ENCODE measurements around the gene EME1.

EME1 gene

GRCh38 chr17:50348522-50349242 lies 24.3 kb upstream of the EME1 start:
- no peak for DNase-seq (ENCODE audit: low read depth, low spot score)

- DNase-seq (ENCODE audit: low read depth, low spot score): no peak
Measured at GRCh38 chr17:50349243-50349600, 23.8 kb upstream of the EME1 start.

- no peak for DNase-seq (ENCODE audit: low read depth, low spot score)
Measured at GRCh38 chr17:50350733-50351132, 22.3 kb upstream of the EME1 start.

GRCh38 chr17:50352072-50352692 lies 20.8 kb upstream of the EME1 start:
- no peak for DNase-seq (ENCODE audit: low read depth, low spot score)

GRCh38 chr17:50352693-50353599 lies 20.1 kb upstream of the EME1 start:
- DNase-seq (ENCODE audit: low read depth, low spot score): no peak

- no peak for DNase-seq (ENCODE audit: low read depth, low spot score)
Measured at GRCh38 chr17:50353600-50354195, 19.3 kb upstream of the EME1 start.

- no peak for DNase-seq (ENCODE audit: low read depth, low spot score)
Measured at GRCh38 chr17:50354198-50354597, 18.8 kb upstream of the EME1 start.

GRCh38 chr17:50354776-50355175 lies 18.3 kb upstream of the EME1 start:
- DNase-seq (ENCODE audit: low read depth, low spot score): no peak

GRCh38 chr17:50355336-50355700 lies 17.7 kb upstream of the EME1 start:
- DNase-seq (ENCODE audit: low read depth, low spot score): no peak

GRCh38 chr17:50355701-50356341 lies 17.2 kb upstream of the EME1 start:
- no peak for DNase-seq (ENCODE audit: low read depth, low spot score)

GRCh38 chr17:50356418-50356817 lies 16.6 kb upstream of the EME1 start:
- no peak for DNase-seq (ENCODE audit: low read depth, low spot score)

- DNase-seq (ENCODE audit: low read depth, low spot score): no peak
Measured at GRCh38 chr17:50356892-50357510, 16.0 kb upstream of the EME1 start.

GRCh38 chr17:50358177-50358576 lies 14.9 kb upstream of the EME1 start:
- DNase-seq (ENCODE audit: low read depth, low spot score): no peak

GRCh38 chr17:50359005-50359699 lies 13.9 kb upstream of the EME1 start:
- DNase-seq (ENCODE audit: low read depth, low spot score): no peak

- no peak for DNase-seq (ENCODE audit: low read depth, low spot score)
Measured at GRCh38 chr17:50359998-50360461, 13.0 kb upstream of the EME1 start.

GRCh38 chr17:50360486-50361115 lies 12.4 kb upstream of the EME1 start:
- no peak for DNase-seq (ENCODE audit: low read depth, low spot score)

GRCh38 chr17:50361561-50362480 lies 11.2 kb upstream of the EME1 start:
- no peak for DNase-seq (ENCODE audit: low read depth, low spot score)

GRCh38 chr17:50362661-50363060 lies 10.4 kb upstream of the EME1 start:
- no peak for DNase-seq (ENCODE audit: low read depth, low spot score)

All from activated naive CD8-positive, alpha-beta T cell treated with anti-CD3 and anti-CD28 coated beads, Interleukin-2, amount 50 U/mL, for 16 hours (primary cell).